WERI-Rb-1 (cell line): ENCODE results near the gene FAM163B.

Experiments used
- DNase-seq: peaks from one replicate; pipeline ENCODE4 v3.0.0-alpha.2; 2020
- H3K27ac ChIP-seq: fragments of 250-450 bp; sonication (Bioruptor Pico); 2 replicates; pipeline ENCODE4 v1.5.1; 2020; ENCODE audit warnings: mild to moderate bottlenecking, moderate library complexity
- H3K27me3 ChIP-seq: fragments of 250-450 bp; sonication (Bioruptor Pico); 2 replicates; pipeline ENCODE4 v1.5.1; 2021; ENCODE audit warnings: mild to moderate bottlenecking, low read depth, moderate library complexity; ENCODE audit not compliant: insufficient read depth, severe bottlenecking
- H3K36me3 ChIP-seq: fragments of 250-450 bp; sonication (Bioruptor Pico); 2 replicates; pipeline ENCODE4 v1.5.1; 2020; ENCODE audit warnings: mild to moderate bottlenecking, moderate library complexity
- H3K4me3 ChIP-seq: 2 replicates; pipeline ENCODE4 v1.5.1; 2011; ENCODE audit warnings: low read depth, mild to moderate bottlenecking, control low read depth, low read length
- H3K9me3 ChIP-seq: fragments of 250-450 bp; sonication (Bioruptor Pico); 2 replicates; pipeline ENCODE4 v1.5.1; 2021; ENCODE audit warnings: mild to moderate bottlenecking, moderate library complexity; ENCODE audit not compliant: severe bottlenecking
- TF ChIP-seq, protein P1 (sequence below): IDR thresholded peaks from 2 replicates; pipeline ENCODE4 v1.5.1; 2011; ENCODE audit warnings: low read depth, mild to moderate bottlenecking, control low read depth, inconsistent platforms, low read length

Gene FAM163B

DNA sequence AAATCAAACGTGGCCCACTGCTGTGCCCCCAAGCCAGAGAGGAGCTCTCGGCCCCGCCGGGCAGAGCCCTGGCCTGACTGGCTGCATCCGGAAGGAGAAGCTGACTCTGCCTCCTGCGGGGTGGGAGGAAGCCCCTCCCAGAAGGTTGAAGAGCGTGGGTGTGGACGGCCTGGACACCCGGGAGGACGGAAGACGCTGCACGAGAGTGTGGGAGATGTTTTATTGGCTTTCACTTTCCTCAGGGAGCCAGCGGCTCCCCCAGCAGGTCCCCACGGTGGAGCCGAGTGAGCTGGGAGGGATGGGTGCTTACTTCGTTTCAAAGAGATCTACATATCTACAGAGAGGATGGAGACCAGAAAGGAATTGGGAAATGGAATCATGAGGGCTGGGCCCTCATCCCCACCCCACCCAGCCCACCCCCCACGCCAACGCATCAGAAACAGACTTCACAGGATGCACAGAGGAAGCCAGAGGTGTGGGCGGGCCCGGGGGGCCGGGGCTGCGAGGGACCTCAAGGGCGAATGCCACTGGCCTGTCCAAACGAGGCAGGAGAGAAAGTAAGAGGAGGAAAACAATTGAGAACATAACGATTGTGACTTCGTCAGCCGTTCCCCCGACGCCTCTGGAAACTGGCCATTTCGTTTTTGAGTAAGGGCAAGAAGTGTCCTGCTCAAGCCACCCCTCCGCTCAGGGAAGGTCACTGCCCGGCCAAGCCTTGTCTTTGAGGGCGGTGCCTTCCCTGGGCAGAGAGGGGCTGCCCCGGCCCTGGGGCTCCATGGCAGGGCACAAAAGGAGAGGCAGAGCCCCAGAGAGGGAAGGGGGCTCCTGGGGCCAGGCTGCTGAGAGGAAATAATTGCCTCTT is 32.1 kb downstream of the FAM163B start:
- no peak overlapping the region for H3K27ac ChIP-seq
- TF ChIP-seq, protein P1, sequence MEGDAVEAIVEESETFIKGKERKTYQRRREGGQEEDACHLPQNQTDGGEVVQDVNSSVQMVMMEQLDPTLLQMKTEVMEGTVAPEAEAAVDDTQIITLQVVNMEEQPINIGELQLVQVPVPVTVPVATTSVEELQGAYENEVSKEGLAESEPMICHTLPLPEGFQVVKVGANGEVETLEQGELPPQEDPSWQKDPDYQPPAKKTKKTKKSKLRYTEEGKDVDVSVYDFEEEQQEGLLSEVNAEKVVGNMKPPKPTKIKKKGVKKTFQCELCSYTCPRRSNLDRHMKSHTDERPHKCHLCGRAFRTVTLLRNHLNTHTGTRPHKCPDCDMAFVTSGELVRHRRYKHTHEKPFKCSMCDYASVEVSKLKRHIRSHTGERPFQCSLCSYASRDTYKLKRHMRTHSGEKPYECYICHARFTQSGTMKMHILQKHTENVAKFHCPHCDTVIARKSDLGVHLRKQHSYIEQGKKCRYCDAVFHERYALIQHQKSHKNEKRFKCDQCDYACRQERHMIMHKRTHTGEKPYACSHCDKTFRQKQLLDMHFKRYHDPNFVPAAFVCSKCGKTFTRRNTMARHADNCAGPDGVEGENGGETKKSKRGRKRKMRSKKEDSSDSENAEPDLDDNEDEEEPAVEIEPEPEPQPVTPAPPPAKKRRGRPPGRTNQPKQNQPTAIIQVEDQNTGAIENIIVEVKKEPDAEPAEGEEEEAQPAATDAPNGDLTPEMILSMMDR: no peak
- no peak overlapping the region for H3K4me3 ChIP-seq
- H3K36me3 ChIP-seq: no peaks in the 10 kb centered on the region
- no peaks in the 10 kb centered on the region for H3K9me3 ChIP-seq
- no peak for DNase-seq
- H3K27me3 ChIP-seq: no peaks in the 10 kb centered on the region

DNA sequence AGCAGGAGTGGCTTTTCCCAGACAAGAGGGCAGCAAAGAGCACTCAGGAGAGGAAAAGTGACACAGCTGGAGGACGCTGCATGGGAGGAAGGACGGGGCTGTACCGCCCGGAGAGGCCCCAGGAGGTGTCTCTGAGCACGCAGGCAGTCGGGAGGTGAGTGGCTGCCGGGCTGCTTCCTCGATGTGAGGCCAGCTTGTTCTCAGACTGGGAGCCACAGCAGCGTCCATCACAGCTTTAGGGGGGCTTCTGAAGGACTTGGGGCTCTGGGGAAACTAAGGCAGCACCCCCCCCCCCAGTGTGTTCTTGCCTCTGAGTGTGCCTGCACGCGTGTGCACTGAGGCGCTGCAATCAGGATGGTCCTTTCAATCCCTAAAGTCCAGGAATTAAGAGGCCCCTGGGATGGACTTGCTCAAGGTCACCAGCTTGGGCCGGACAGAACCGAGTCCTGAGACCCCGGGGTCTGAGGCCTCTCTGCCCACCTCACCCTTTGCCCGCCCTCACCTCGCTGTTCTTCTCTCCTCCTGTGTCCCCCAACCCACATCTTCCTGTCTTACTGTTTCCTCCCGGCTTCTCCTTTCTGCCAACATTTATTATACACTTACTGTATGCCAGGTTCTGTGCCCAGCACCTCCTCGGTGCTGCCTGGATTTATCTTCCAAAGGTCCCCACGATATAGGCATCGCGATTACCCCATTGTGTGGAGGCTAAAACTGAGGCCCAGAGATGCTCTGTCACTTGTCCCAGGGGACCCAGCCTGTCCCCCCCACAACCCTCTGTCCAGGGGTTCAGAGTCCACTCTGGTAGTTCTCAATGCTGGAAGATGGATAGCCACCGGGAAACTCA is 32.9 kb downstream of the FAM163B start:
- no peaks in the 10 kb centered on the region for H3K9me3 ChIP-seq
- no peak for DNase-seq
- no peaks in the 10 kb centered on the region for H3K27me3 ChIP-seq
- TF ChIP-seq, protein P1: no peak
- no peaks in the 10 kb centered on the region for H3K36me3 ChIP-seq
- no peak overlapping the region for H3K4me3 ChIP-seq
- no peak overlapping the region for H3K27ac ChIP-seq

DNA sequence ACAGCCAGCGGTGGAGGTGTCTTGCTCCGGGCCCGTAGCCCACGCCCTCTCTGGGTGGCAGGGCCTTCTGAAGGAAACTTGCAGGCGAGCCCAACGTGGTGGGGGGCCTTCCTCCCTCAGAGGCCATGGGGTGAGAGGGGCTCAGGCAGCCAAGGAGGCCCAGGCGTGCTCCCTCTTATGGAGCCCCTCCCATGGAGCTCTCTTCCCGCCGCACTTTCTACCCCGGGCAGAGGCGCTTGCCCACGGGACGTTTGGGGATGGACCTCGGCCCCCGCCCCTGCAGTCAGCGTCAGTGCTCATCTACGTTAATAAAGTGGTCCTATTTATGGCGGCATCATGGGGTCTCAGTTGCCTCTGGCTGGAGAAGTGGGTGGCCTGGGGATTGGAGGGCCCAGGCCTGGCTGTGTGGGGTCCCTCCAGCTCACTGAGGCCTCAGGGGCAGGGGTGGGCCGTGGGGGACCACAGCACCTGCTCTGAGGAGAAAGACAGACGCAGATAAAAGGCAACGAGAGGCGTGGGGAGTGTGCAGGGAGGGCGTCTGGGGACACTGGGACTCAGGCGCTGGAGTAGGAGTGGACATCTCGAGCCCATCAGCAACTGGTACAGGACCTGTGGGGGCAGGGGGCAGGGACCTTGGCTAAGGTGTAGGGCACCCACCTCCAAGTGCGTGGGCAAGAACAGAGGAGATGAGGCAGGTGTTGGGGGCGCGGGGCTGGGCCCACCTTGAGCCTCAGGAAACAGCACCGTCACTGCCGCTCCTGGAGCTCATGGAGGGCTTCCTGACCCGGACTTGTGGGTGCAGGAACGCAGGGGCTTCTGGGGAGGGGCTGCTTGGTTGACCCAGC is 33.8 kb downstream of the FAM163B start:
- no peaks in the 10 kb centered on the region for H3K9me3 ChIP-seq
- TF ChIP-seq, protein P1: no peak
- H3K4me3 ChIP-seq: no peak overlapping the region
- H3K36me3 ChIP-seq: no peaks in the 10 kb centered on the region
- DNase-seq: no peak
- no peak overlapping the region for H3K27ac ChIP-seq
- no peaks in the 10 kb centered on the region for H3K27me3 ChIP-seq

DNA sequence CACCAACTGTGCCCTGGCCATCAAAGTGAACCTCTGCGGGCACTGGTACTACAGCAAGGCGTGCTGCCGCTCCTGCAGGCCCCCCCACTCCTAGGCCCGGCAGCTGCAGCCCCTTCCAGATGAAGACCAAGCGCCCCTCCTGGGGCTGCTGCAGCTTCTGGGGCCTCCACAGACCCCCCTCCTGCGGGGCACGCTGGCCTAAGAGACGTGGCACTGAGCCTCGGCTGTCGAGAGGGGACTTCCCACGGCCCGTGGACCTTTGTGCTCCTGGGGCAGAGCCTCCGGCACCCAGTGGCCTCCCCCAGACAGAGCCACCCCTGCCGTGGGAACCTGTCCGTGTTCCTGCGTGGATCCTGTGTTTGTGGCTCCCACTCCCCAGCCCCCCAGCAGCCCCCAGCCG is 34.4 kb downstream of the FAM163B start:
- Histone ChIP-seq H3K9me3 (no peaks in the 10 kb centered on the region), H3K27me3 (no peaks in the 10 kb centered on the region), H3K4me3 (no peak overlapping the region), H3K36me3 (no peaks in the 10 kb centered on the region), H3K27ac (no peak overlapping the region)
- DNase-seq: no peak
- TF ChIP-seq, protein P1: no peak

DNA sequence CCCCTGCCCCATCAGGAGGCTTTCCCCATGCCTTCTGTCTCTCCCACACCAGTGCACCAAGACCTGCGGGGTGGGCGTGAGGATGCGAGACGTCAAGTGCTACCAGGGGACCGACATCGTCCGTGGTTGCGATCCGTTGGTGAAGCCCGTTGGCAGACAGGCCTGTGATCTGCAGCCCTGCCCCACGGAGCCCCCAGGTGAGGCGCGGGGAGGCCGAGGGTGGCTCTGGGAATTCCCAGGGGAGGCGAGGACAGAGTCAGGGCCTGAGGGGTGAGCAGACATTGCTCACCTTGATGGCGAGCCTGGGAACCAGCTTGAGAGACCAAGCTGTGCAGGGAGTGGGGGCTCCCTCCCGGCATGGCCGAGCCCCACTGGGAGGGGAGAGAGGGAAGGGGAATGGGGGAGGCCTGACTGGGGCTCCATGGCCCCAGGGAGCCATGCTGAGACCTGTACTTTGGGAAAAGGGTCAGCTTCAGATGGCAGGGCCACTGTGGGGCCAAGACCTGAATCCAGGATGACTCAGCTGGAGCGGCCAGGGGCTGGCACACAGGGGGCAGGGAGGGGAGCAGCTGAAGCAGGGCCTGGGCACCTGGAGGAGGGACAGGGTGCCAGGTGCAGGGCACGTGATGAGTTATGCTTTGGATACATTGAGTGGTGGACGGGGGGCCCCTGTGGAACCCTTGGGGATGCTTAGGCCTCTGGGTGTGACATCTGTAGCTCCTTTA is 35.2 kb downstream of the FAM163B start:
- no peak overlapping the region; the same call in none of the 2 replicates for H3K27ac ChIP-seq
- TF ChIP-seq, protein P1: no peak
- no peaks in the 10 kb centered on the region for H3K27me3 ChIP-seq
- H3K36me3 ChIP-seq: no peaks in the 10 kb centered on the region
- H3K4me3 ChIP-seq: no peak overlapping the region
- DNase-seq: no peak
- H3K9me3 ChIP-seq: no peaks in the 10 kb centered on the region
